ENCODE measurements around the gene CTBP1.

CTBP1 gene

DNA sequence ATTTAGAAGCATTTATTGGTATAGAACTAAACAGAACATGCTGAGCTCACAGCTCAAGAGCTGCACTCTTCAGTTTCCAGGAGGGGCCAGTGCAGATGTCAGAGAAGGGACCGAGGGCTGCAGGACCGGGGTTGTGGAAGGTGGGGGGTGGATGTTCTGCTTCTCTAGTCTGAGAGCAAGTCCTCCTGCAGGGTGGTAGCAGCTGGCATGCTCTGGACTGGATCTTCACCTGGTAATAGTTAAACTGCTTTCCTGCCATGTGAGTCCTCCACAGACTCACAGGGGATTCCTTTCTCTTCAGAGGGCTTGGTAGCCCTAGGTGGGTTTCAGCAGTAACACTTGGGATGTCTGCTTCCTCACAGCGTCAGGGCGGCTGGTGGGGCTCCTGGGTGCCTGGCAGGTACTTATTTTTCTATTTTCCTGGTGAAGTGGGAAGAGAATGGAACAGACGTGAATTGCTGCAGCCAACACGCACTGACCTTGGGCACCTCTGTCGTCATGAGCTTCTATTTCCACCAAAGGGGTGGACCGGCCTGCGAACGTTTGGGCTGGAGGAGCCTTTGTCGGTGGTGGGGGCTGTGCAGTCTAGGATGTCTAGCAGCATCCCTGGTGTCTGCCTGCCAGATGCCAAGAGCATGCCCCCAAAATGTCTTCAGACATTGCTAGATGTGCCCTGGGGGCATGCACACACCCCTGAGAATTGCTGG, 43.2 kb upstream of the CTBP1 start:
- Histone ChIP-seq H3K9me3 (replicated peaks; ENCODE audit: low read length) (no peaks in the 10 kb centered on the region), H3K4me1 (ENCODE audit: control insufficient read depth, insufficient read depth, low read length) (peaks cover 30% of the 10 kb centered on the region), H3K9ac (ENCODE audit: low read depth, low read length) (peak overlapping the region; percentile 98), H3K4me2 (ENCODE audit: low read length) (peak overlapping the region; percentile 97), H3K36me3 (ENCODE audit: insufficient read depth, low read length) (peaks cover 11% of the 10 kb centered on the region), H3K4me3 (ENCODE audit: low read length) (peak overlapping the region; percentile 8), H3K27me3 (ENCODE audit: control insufficient read depth, insufficient read depth, low read length) (no peaks in the 10 kb centered on the region)

DNA sequence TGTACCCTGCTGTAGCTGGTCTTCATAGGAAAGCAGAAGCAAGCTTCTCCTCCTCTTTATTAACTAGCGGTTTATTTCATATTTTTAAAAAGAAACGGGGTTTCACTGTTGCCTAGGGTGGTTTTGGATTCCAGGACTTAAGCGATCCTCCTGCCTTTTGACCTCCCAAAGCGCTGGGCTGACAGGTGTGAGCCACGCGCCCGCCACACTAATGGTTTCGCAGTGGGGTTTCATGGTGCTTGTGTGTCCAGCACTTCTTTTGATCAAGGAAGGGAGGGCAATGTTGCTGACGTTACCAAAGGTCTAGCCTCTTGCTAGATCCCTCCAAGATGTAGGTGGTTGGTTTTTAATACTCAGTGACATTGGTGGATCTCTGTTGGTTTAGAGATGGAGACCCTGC, 42.2 kb upstream of the CTBP1 start:
- peaks cover 4% of the 10 kb centered on the region for H3K36me3 ChIP-seq (ENCODE audit: insufficient read depth, low read length)
- no peaks in the 10 kb centered on the region for H3K27me3 ChIP-seq (ENCODE audit: control insufficient read depth, insufficient read depth, low read length)
- peak overlapping the region; percentile 98 for H3K9ac ChIP-seq (ENCODE audit: low read depth, low read length)
- peaks cover 30% of the 10 kb centered on the region for H3K4me1 ChIP-seq (ENCODE audit: control insufficient read depth, insufficient read depth, low read length)
- H3K9me3 ChIP-seq (replicated peaks; ENCODE audit: low read length): no peaks in the 10 kb centered on the region
- H3K4me2 ChIP-seq (ENCODE audit: low read length): peak overlapping the region; percentile 97
- peak overlapping the region; percentile 97 for H3K4me3 ChIP-seq (ENCODE audit: low read length)

DNA sequence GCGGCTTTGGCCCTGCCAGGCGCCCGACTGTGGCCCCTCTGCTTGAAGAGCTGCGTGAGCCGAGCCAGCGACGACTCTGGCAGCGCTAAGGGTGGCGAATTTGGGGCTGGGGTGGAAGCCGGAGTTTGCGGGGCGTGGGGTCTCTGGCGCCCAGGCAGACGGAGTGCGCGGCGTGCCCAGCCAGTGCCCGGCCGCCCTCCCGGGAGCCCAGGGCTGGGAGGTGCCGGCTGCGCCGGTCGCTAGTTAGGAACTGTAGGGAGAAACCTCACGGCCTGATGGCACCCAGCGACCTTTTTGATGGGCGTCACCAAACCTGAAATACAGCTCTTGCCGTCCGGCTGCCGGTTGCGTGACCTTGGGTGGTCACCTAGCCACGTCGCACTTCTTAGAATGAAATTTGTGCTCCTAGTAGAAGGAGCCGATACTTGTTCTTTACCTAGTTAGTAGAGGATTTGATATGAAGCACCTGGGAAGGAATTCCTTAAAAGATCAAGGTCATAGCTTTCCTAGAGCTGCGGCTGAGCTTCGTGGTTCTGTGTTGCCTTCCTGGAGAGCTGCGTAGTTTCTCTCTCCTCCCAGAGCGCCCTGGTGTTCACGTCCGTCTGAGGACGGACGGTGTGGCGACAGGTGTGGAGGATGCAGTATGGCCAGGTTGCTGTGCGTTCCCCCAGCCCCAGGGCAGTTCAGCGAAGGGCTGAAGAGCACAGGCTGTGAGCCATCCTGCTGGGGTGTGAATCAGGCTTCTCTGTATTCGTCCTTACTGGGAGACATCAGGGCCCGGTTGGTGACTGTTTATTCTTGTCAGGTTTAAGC, 41.4 kb upstream of the CTBP1 start:
- H3K27me3 ChIP-seq (ENCODE audit: control insufficient read depth, insufficient read depth, low read length): no peaks in the 10 kb centered on the region
- peak overlapping the region; percentile 97 for H3K4me2 ChIP-seq (ENCODE audit: low read length)
- peaks cover 30% of the 10 kb centered on the region for H3K4me1 ChIP-seq (ENCODE audit: control insufficient read depth, insufficient read depth, low read length)

DNA sequence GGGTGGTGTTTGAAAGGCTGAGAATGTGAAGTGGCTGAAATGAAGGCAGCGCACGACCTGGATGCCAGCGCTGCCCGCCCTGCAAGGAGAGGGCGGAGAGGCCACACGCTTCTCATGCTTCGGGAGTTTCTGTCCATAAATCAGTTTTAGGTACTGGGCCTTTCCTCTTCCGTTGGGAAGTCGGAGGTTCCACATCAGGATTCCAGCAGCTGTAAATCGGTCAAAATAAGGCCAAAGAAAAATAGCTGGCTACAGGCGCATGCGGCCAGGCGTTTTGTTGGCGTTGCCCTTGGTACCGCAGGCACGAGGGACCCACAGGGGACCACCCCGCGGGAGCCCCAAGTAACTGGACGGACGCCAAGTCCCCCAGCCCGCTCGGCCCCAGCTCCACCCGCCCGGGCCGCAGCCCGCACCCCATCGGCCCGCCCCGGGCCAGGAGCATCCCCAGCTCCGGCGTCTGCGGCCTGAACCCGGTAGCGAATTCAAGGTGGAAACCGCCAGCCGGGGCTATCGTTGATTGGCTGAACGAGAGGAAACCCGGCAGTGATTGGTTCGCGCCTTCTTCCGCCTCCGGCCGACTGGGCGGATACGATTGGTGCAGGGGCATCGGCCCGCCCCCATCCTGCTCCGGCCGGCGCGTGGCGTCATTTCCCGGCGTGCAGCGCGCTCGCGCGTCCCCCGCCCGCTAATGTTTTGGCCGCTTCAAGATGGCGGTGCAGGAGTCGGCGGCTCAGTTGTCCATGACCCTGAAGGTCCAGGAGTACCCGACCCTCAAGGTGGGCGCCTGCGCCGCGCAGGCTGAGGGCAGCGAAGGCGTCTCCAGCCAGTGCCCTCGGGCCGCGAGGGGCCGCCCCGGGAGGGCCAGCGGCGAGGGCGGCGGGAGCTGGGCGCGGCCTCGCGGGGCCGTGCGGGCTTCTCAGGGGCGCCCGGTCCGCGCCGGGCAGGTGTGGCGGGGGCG, 40.6 kb upstream of the CTBP1 start, which contains the start of gene MAEA:
Gene MAEA, plus strand, starts transcription at position 685 of the 958 bp plus-strand sequence. Its CDS starts 23 bp downstream, at position 708.
- Histone ChIP-seq H3K4me1 (ENCODE audit: control insufficient read depth, insufficient read depth, low read length) (peaks cover 24% of the 10 kb centered on the region), H3K4me3 (ENCODE audit: low read length) (peak within 1 kb of the TSS; percentile 97), H3K36me3 (ENCODE audit: insufficient read depth, low read length) (peaks cover 4% of the 10 kb centered on the region), H3K9ac (ENCODE audit: low read depth, low read length) (peak within 1 kb of the TSS; percentile 98), H3K27me3 (ENCODE audit: control insufficient read depth, insufficient read depth, low read length) (no peaks in the 10 kb centered on the region), H3K4me2 (ENCODE audit: low read length) (peak within 1 kb of the TSS; percentile 98), H3K9me3 (replicated peaks; ENCODE audit: low read length) (no peaks in the 10 kb centered on the region)

More for the DNA sequence above, 41.4 kb upstream of the CTBP1 start:
- peaks cover 4% of the 10 kb centered on the region for H3K36me3 ChIP-seq (ENCODE audit: insufficient read depth, low read length)
- no peaks in the 10 kb centered on the region for H3K9me3 ChIP-seq (replicated peaks; ENCODE audit: low read length)
- H3K4me3 ChIP-seq (ENCODE audit: low read length): peak overlapping the region; percentile 97
- H3K9ac ChIP-seq (ENCODE audit: low read depth, low read length): peak overlapping the region; percentile 98

DNA sequence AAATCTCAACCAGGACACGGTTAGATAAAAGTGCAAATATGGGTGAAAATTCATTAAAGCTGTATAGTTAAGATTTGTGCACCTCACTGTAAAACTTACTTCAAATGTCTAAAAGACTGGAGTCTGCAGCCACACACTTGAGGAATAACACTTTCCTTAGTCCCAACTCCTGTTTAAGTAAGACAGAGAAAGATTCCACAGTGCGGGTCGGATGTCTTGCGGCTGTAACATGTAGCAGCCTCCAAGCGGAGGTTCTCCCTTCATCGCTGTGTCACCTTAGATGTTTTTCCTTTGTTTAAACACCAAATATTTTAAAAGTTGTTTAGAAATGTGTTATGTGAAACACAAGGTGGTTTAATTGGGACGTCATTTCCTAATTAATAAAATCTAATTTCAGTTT, 39.9 kb upstream of the CTBP1 start:
- H3K27me3 ChIP-seq (ENCODE audit: control insufficient read depth, insufficient read depth, low read length): no peaks in the 10 kb centered on the region
- H3K9ac ChIP-seq (ENCODE audit: low read depth, low read length): peak overlapping the region; percentile 98
- peaks cover 20% of the 10 kb centered on the region for H3K4me1 ChIP-seq (ENCODE audit: control insufficient read depth, insufficient read depth, low read length)
- peak overlapping the region; percentile 98 for H3K4me2 ChIP-seq (ENCODE audit: low read length)
- peaks cover 4% of the 10 kb centered on the region for H3K36me3 ChIP-seq (ENCODE audit: insufficient read depth, low read length)
- peak overlapping the region; percentile 97 for H3K4me3 ChIP-seq (ENCODE audit: low read length)
- no peaks in the 10 kb centered on the region for H3K9me3 ChIP-seq (replicated peaks; ENCODE audit: low read length)

DNA sequence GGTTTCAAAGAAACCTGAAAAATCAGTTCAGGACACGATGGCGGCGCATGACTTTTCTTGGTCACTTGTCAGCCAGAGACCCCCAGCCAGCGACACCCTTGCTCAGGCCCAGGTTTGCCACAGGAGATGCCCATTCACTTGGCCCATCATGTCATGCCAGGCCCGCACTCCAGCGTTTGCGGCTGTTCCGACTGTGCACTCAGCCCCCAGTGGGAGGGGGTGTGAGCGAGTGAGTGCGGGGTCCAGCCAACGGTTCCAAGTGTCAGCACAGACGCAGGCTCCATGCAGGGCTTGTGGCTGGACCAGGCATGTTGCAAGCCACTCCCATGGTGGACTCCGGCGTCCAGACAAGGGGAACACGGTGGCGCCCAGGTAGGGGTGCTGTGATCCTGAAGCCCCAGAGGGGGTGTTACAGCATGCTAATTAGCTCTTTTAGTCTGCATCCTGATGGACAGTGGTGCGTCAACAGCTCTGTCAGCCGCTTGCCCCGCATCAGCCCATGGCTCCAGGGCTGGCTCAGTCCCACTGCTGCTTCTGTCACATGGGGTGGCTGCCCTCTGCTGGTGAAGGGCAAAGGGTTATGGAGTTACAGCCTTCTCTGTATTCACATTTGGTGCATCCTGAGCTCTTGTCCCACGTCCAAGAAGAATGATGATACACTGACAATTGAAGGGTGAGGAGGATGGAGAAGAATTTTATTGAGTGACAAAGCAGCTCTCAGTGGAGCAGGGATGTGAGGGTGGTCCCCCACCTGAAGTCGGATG, 37.0 kb upstream of the CTBP1 start:
- Histone ChIP-seq H3K27me3 (ENCODE audit: control insufficient read depth, insufficient read depth, low read length) (no peaks in the 10 kb centered on the region), H3K9ac (ENCODE audit: low read depth, low read length) (no peak overlapping the region), H3K9me3 (replicated peaks; ENCODE audit: low read length) (no peaks in the 10 kb centered on the region), H3K4me2 (ENCODE audit: low read length) (no peak overlapping the region), H3K4me3 (ENCODE audit: low read length) (no peak overlapping the region), H3K4me1 (ENCODE audit: control insufficient read depth, insufficient read depth, low read length) (peaks cover 2% of the 10 kb centered on the region), H3K36me3 (ENCODE audit: insufficient read depth, low read length) (no peaks in the 10 kb centered on the region)

DNA sequence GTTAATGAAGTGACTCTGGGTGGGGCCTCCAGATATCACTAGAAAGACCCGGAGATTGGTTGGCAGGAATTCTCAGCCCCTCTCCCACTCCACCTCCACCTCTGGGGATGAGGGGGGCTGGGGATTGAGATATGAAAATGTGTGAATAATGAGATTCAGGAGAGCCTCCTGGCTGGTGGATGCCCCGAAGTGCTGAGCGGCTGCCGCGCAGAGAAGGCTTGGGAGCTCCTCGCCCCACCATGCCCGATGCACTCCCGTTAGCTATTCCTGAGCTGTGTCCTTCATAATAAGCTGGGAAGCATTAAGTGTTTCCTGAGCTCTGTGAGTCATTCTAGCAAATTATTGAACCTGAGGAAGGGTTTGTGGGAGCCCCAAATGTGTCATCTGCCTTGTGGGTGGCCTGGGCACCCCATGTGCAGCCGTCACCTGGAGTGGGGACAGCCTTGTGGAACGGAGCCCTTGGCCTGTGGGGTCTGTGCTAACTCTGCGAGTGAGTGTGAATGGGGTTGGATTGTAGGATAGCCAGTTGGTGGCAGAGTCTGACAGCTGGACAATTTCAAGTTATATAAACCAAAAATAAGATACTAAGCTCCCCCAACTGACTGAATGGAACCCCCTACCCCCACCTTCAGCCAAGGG, 36.3 kb upstream of the CTBP1 start:
- no peak overlapping the region for H3K4me2 ChIP-seq (ENCODE audit: low read length)
- no peaks in the 10 kb centered on the region for H3K9me3 ChIP-seq (replicated peaks; ENCODE audit: low read length)
- H3K4me3 ChIP-seq (ENCODE audit: low read length): no peak overlapping the region
- no peaks in the 10 kb centered on the region for H3K36me3 ChIP-seq (ENCODE audit: insufficient read depth, low read length)
- H3K4me1 ChIP-seq (ENCODE audit: control insufficient read depth, insufficient read depth, low read length): no peaks in the 10 kb centered on the region
- no peak overlapping the region for H3K9ac ChIP-seq (ENCODE audit: low read depth, low read length)
- no peaks in the 10 kb centered on the region for H3K27me3 ChIP-seq (ENCODE audit: control insufficient read depth, insufficient read depth, low read length)

DNA sequence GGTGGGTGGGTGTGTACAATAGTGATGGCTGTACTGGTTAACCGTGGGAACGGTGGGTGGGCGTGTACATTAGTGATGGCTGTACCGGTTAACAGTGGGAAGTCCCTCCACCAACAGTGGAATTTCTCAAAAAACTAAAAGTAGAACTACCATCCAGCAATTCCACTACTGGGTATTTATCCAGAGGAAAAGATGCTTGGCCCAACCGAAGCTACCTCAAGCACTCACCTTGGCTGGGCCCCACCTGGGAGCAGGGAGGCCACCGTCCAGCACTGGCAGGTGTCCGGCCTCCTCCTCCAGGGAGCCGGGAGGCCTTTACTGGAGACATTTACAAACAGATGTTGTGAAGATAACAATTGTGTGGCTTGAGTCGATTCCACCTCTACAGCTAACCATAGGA, 34.8 kb upstream of the CTBP1 start:
- Histone ChIP-seq H3K36me3 (ENCODE audit: insufficient read depth, low read length) (no peaks in the 10 kb centered on the region), H3K4me3 (ENCODE audit: low read length) (no peak overlapping the region), H3K4me2 (ENCODE audit: low read length) (no peak overlapping the region), H3K9ac (ENCODE audit: low read depth, low read length) (no peak overlapping the region), H3K4me1 (ENCODE audit: control insufficient read depth, insufficient read depth, low read length) (no peaks in the 10 kb centered on the region), H3K9me3 (replicated peaks; ENCODE audit: low read length) (no peaks in the 10 kb centered on the region), H3K27me3 (ENCODE audit: control insufficient read depth, insufficient read depth, low read length) (no peaks in the 10 kb centered on the region)

DNA sequence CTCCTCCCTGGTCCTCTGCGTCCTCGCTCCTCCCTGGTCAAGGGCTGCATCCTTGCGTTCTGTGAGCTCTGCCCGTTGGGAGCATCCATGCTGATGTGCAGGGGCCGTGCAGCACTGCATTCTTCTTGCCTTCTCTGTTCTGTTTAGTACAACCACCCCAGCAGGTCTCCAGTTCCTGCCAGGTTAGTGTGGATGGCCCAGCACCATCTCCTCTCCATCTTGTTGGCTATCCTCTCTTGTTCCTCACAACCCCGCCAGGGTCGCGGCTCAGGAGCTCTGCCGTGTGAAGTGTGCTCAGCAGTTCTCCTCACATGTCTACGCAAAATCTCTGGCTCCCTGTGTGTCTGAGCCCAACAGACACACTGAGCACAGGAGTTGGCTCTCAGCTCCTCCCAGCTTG, 30.3 kb upstream of the CTBP1 start:
- Histone ChIP-seq H3K4me3 (ENCODE audit: low read length) (no peak overlapping the region), H3K9ac (ENCODE audit: low read depth, low read length) (no peak overlapping the region), H3K27me3 (ENCODE audit: control insufficient read depth, insufficient read depth, low read length) (no peaks in the 10 kb centered on the region), H3K4me2 (ENCODE audit: low read length) (no peak overlapping the region), H3K36me3 (ENCODE audit: insufficient read depth, low read length) (no peaks in the 10 kb centered on the region), H3K4me1 (ENCODE audit: control insufficient read depth, insufficient read depth, low read length) (no peaks in the 10 kb centered on the region), H3K9me3 (replicated peaks; ENCODE audit: low read length) (no peaks in the 10 kb centered on the region)

Data from skeletal muscle satellite cell (primary cell).